ENCODE data around the gene NAT8. TPM values are rescaled to one million over a fixed set of nuclear protein-coding genes. Genes with fewer than 3 reads are reported as not detected.
"Not testable (repeated sequence)": the region's sequence is repeated elsewhere in the genome, so short reads cannot be mapped to it uniquely, and the experiment has no call there.

The NAT8 gene
- total and polyA plus RNA-seq, 4 donors, result not detected

- DNase-seq, result no peak
- Histone ChIP-seq H3K9me3 (ENCODE audit: control insufficient read depth in 4 of 4, insufficient read depth in 3 of 4, low read length in 3 of 4) (peaks cover 0 to 4% (median 2%) of the 10 kb centered on the region in 4 donors), H3K36me3 (ENCODE audit: control insufficient read depth in 4 of 4, insufficient read depth in 4 of 4, low read length in 4 of 4) (no peaks in the 10 kb centered on the region), H3K27me3 (ENCODE audit: control insufficient read depth in 3 of 3, insufficient read depth in 3 of 3, low read length in 2 of 3) (no peaks in the 10 kb centered on the region), H3K4me3 (no peak overlapping the region), H3K27ac (ENCODE audit: low read depth in 1 of 2, low read length in 1 of 2) (no peak overlapping the region), H3K9ac (ENCODE audit: insufficient read depth in 1 of 2, low read length in 2 of 2) (no peak overlapping the region), H3K4me1 (ENCODE audit: control insufficient read depth in 5 of 5, insufficient read depth in 5 of 5, low read length in 5 of 5) (peaks cover 0 to 27% (median 13%) of the 10 kb centered on the region in 5 donors)
- 97 to 100% methylated on average over 1 of the region's 1 CpG for WGBS, 2 donors
- no peak for ATAC-seq (ENCODE audit: insufficient read depth, low FRiP score)
- no peak for TF ChIP-seq CTCF (IDR thresholded peaks at IDR 0.05; ENCODE audit: control extremely low read depth, extremely low read depth)
Observed at GRCh38 chr2:73638429-73638828, 3.8 kb downstream of the NAT8 start.

GRCh38 chr2:73636977-73637376 lies 5.2 kb downstream of the NAT8 start:
- not testable (repeated sequence) for H3K9me3 ChIP-seq (ENCODE audit: control insufficient read depth in 4 of 4, insufficient read depth in 3 of 4, low read length in 3 of 4); H3K27ac ChIP-seq (ENCODE audit: low read depth in 1 of 2, low read length in 1 of 2); DNase-seq; ATAC-seq (ENCODE audit: insufficient read depth, low FRiP score); H3K27me3 ChIP-seq (ENCODE audit: control insufficient read depth in 3 of 3, insufficient read depth in 3 of 3, low read length in 2 of 3); H3K4me3 ChIP-seq; H3K9ac ChIP-seq (ENCODE audit: insufficient read depth in 1 of 2, low read length in 2 of 2); H3K36me3 ChIP-seq (ENCODE audit: control insufficient read depth in 4 of 4, insufficient read depth in 4 of 4, low read length in 4 of 4)
- H3K4me1 ChIP-seq (ENCODE audit: control insufficient read depth in 5 of 5, insufficient read depth in 5 of 5, low read length in 5 of 5), result peaks cover 0 to 23% (median 9%) of the 10 kb centered on the region in 5 donors

- not testable (repeated sequence) for H3K9me3 ChIP-seq (ENCODE audit: control insufficient read depth in 4 of 4, insufficient read depth in 3 of 4, low read length in 3 of 4); H3K4me3 ChIP-seq; H3K27ac ChIP-seq (ENCODE audit: low read depth in 1 of 2, low read length in 1 of 2); DNase-seq; H3K36me3 ChIP-seq (ENCODE audit: control insufficient read depth in 4 of 4, insufficient read depth in 4 of 4, low read length in 4 of 4); H3K27me3 ChIP-seq (ENCODE audit: control insufficient read depth in 3 of 3, insufficient read depth in 3 of 3, low read length in 2 of 3); H3K9ac ChIP-seq (ENCODE audit: insufficient read depth in 1 of 2, low read length in 2 of 2); H3K4me1 ChIP-seq (ENCODE audit: control insufficient read depth in 5 of 5, insufficient read depth in 5 of 5, low read length in 5 of 5)
- 40 to 53% methylated on average over 2 of the region's 2 CpGs for WGBS, 2 donors
- peak; percentile 72 for ATAC-seq (ENCODE audit: insufficient read depth, low FRiP score)
Observed at GRCh38 chr2:73630662-73631266, 11.5 kb downstream of the NAT8 start.

GRCh38 chr2:73628493-73628892 lies 13.7 kb downstream of the NAT8 start:
- not testable (repeated sequence) for H3K4me3 ChIP-seq; H3K4me1 ChIP-seq (ENCODE audit: control insufficient read depth in 5 of 5, insufficient read depth in 5 of 5, low read length in 5 of 5); DNase-seq; H3K36me3 ChIP-seq (ENCODE audit: control insufficient read depth in 4 of 4, insufficient read depth in 4 of 4, low read length in 4 of 4); H3K27ac ChIP-seq (ENCODE audit: low read depth in 1 of 2, low read length in 1 of 2); H3K9me3 ChIP-seq (ENCODE audit: control insufficient read depth in 4 of 4, insufficient read depth in 3 of 4, low read length in 3 of 4); H3K27me3 ChIP-seq (ENCODE audit: control insufficient read depth in 3 of 3, insufficient read depth in 3 of 3, low read length in 2 of 3); ATAC-seq (ENCODE audit: insufficient read depth, low FRiP score); H3K9ac ChIP-seq (ENCODE audit: insufficient read depth in 1 of 2, low read length in 2 of 2)
- 89 to 93% methylated on average over 2 of the region's 2 CpGs for WGBS, 2 donors

GRCh38 chr2:73626237-73626636 lies 16.0 kb downstream of the NAT8 start:
- not testable (repeated sequence) for ATAC-seq (ENCODE audit: insufficient read depth, low FRiP score); H3K27me3 ChIP-seq (ENCODE audit: control insufficient read depth in 3 of 3, insufficient read depth in 3 of 3, low read length in 2 of 3); H3K4me1 ChIP-seq (ENCODE audit: control insufficient read depth in 5 of 5, insufficient read depth in 5 of 5, low read length in 5 of 5); H3K27ac ChIP-seq (ENCODE audit: low read depth in 1 of 2, low read length in 1 of 2); H3K9ac ChIP-seq (ENCODE audit: insufficient read depth in 1 of 2, low read length in 2 of 2); H3K4me3 ChIP-seq; DNase-seq; H3K9me3 ChIP-seq (ENCODE audit: control insufficient read depth in 4 of 4, insufficient read depth in 3 of 4, low read length in 3 of 4); H3K36me3 ChIP-seq (ENCODE audit: control insufficient read depth in 4 of 4, insufficient read depth in 4 of 4, low read length in 4 of 4)
- 16 to 31% methylated on average over 5 of the region's 5 CpGs for WGBS, 2 donors

GRCh38 chr2:73624625-73625024 lies 17.6 kb downstream of the NAT8 start:
- not testable (repeated sequence) for H3K4me3 ChIP-seq; DNase-seq; H3K4me1 ChIP-seq (ENCODE audit: control insufficient read depth in 5 of 5, insufficient read depth in 5 of 5, low read length in 5 of 5); H3K36me3 ChIP-seq (ENCODE audit: control insufficient read depth in 4 of 4, insufficient read depth in 4 of 4, low read length in 4 of 4); ATAC-seq (ENCODE audit: insufficient read depth, low FRiP score); H3K27me3 ChIP-seq (ENCODE audit: control insufficient read depth in 3 of 3, insufficient read depth in 3 of 3, low read length in 2 of 3); H3K27ac ChIP-seq (ENCODE audit: low read depth in 1 of 2, low read length in 1 of 2); H3K9ac ChIP-seq (ENCODE audit: insufficient read depth in 1 of 2, low read length in 2 of 2); H3K9me3 ChIP-seq (ENCODE audit: control insufficient read depth in 4 of 4, insufficient read depth in 3 of 4, low read length in 3 of 4)
- WGBS, 2 donors, result 67 to 78% methylated on average over 3 to 9 of the region's 9 CpGs

- DNase-seq; H3K36me3 ChIP-seq (ENCODE audit: control insufficient read depth in 4 of 4, insufficient read depth in 4 of 4, low read length in 4 of 4); H3K4me3 ChIP-seq; H3K4me1 ChIP-seq (ENCODE audit: control insufficient read depth in 5 of 5, insufficient read depth in 5 of 5, low read length in 5 of 5); ATAC-seq (ENCODE audit: insufficient read depth, low FRiP score); H3K9ac ChIP-seq (ENCODE audit: insufficient read depth in 1 of 2, low read length in 2 of 2); H3K27ac ChIP-seq (ENCODE audit: low read depth in 1 of 2, low read length in 1 of 2); H3K9me3 ChIP-seq (ENCODE audit: control insufficient read depth in 4 of 4, insufficient read depth in 3 of 4, low read length in 3 of 4); H3K27me3 ChIP-seq (ENCODE audit: control insufficient read depth in 3 of 3, insufficient read depth in 3 of 3, low read length in 2 of 3): not testable (repeated sequence)
Observed at GRCh38 chr2:73624036-73624435, 18.2 kb downstream of the NAT8 start.

- not testable (repeated sequence) for H3K9me3 ChIP-seq (ENCODE audit: control insufficient read depth in 4 of 4, insufficient read depth in 3 of 4, low read length in 3 of 4); ATAC-seq (ENCODE audit: insufficient read depth, low FRiP score); H3K36me3 ChIP-seq (ENCODE audit: control insufficient read depth in 4 of 4, insufficient read depth in 4 of 4, low read length in 4 of 4); H3K4me3 ChIP-seq; H3K27me3 ChIP-seq (ENCODE audit: control insufficient read depth in 3 of 3, insufficient read depth in 3 of 3, low read length in 2 of 3); H3K9ac ChIP-seq (ENCODE audit: insufficient read depth in 1 of 2, low read length in 2 of 2); H3K27ac ChIP-seq (ENCODE audit: low read depth in 1 of 2, low read length in 1 of 2); DNase-seq; H3K4me1 ChIP-seq (ENCODE audit: control insufficient read depth in 5 of 5, insufficient read depth in 5 of 5, low read length in 5 of 5)
- 67 to 72% methylated on average over 3 of the region's 3 CpGs for WGBS, 2 donors
Observed at GRCh38 chr2:73619925-73620324, 22.3 kb downstream of the NAT8 start.
